HepG2 (cell line): ENCODE results near the gene PPP2R5E. TPM values are rescaled to one million over a fixed set of nuclear protein-coding genes. Genes with fewer than 3 reads are reported as not detected.

Source experiments
- ERF ChIP-seq: IDR thresholded peaks from 2 replicates; pipeline ENCODE4 v1.6.1; 2018; ENCODE audit warnings: missing biosample characterization, missing genetic modification reagents
- HMGXB4 ChIP-seq, 2 experiments: sonication (generic) in 1 of 2; formaldehyde crosslinking in 1 of 2; IDR thresholded peaks; 2 replicates each; pipeline versions ENCODE4 v1.4.0 to v1.6.1; 2018 to 2020; ENCODE audit warnings: missing genetic modification reagents in 2 of 2, borderline replicate concordance in 1 of 2, low read depth in 1 of 2, mild to moderate bottlenecking in 1 of 2, missing biosample characterization in 1 of 2
- KDM6A ChIP-seq: IDR thresholded peaks from 2 replicates; pipeline ENCODE4 v1.6.1; 2016; ENCODE audit warnings: low read depth
- KLF6 ChIP-seq: IDR thresholded peaks from 2 replicates; pipeline ENCODE4 v1.8.0; 2016; ENCODE audit warnings: missing biosample characterization, missing genetic modification reagents
- NFIC ChIP-seq: IDR thresholded peaks from 2 replicates; pipeline ENCODE4 v1.6.1; 2012; ENCODE audit warnings: mild to moderate bottlenecking, low read length, inconsistent platforms
- REXO4 ChIP-seq: sonication (generic); formaldehyde crosslinking; IDR thresholded peaks from 2 replicates; pipeline ENCODE4 v1.8.0; 2022; ENCODE audit warnings: missing genetic modification reagents, mild to moderate bottlenecking, borderline replicate concordance
- RFX5 ChIP-seq: IDR thresholded peaks from 2 replicates; pipeline ENCODE4 v1.6.1; 2011; ENCODE audit warnings: low read depth, low read length, improper control_type of control experiment
- SAFB2 ChIP-seq: sonication (generic); formaldehyde crosslinking; IDR thresholded peaks from 2 replicates; pipeline ENCODE4 v1.5.1; 2020; ENCODE audit warnings: missing genetic modification reagents, low read depth, mild to moderate bottlenecking, borderline replicate concordance
- SIX4 ChIP-seq: sonication (generic); formaldehyde crosslinking; IDR thresholded peaks from 2 replicates; pipeline ENCODE4 v1.4.0; 2020; ENCODE audit warnings: missing genetic modification reagents
- SP140L ChIP-seq: sonication (generic); formaldehyde crosslinking; IDR thresholded peaks from 2 replicates; pipeline ENCODE4 v1.4.0; 2020; ENCODE audit warnings: missing genetic modification reagents, borderline replicate concordance
- STAT5B ChIP-seq: sonication (generic); formaldehyde crosslinking; IDR thresholded peaks from 2 replicates; pipeline ENCODE4 v1.4.0; 2020; ENCODE audit warnings: missing genetic modification reagents
- UBTF ChIP-seq: sonication (generic); formaldehyde crosslinking; IDR thresholded peaks from 2 replicates; pipeline ENCODE4 v1.4.0; 2020; ENCODE audit warnings: mild to moderate bottlenecking, missing genetic modification reagents
- XBP1 ChIP-seq: sonication (generic); formaldehyde crosslinking; IDR thresholded peaks from 2 replicates; pipeline ENCODE4 v1.5.0; 2020; ENCODE audit warnings: missing genetic modification reagents
- ZMAT3 ChIP-seq: sonication (generic); formaldehyde crosslinking; conservative IDR thresholded peaks from 2 replicates; pipeline ENCODE4 v1.7.0; 2021; ENCODE audit warnings: missing genetic modification reagents
- ZNF264 ChIP-seq: sonication (generic); formaldehyde crosslinking; IDR thresholded peaks from 2 replicates; pipeline ENCODE4 v1.4.0; 2020; ENCODE audit warnings: missing genetic modification reagents
- ZNF34 ChIP-seq: sonication (generic); formaldehyde crosslinking; IDR thresholded peaks from 2 replicates; pipeline ENCODE4 v1.4.0; 2020; ENCODE audit warnings: mild to moderate bottlenecking, missing genetic modification reagents, borderline replicate concordance
- ZNF670 ChIP-seq: sonication (generic); formaldehyde crosslinking; IDR thresholded peaks from 2 replicates; pipeline ENCODE4 v1.8.0; 2022; ENCODE audit warnings: mild to moderate bottlenecking, missing genetic modification reagents, borderline replicate concordance
- polyA plus RNA-seq, 8 experiments: library from polyadenylated mRNA; depleted of rRNA in 3 of 8; stranded (reverse) in 7 of 8; unstranded in 1 of 8; fragments of >200 nt; fragmentation: Illumina TruSeq in 4 of 8; extraction: Trizol in 4 of 8; gene quantifications; 2 replicates each; pipeline versions ENCODE4 v1.2.1 to v1.2.3, GENCODE V29; 2011 to 2016; ENCODE audit warnings: low read depth in 4 of 8, missing spikeins in 1 of 8, mixed read lengths in 1 of 8; ENCODE audit not compliant: insufficient read depth in 1 of 8
- total RNA-seq, 5 experiments: library from RNA; depleted of rRNA; stranded (reverse); fragments of >200 nt; fragmentation: Illumina TruSeq; extraction: Trizol; gene quantifications; 2 replicates each; pipeline ENCODE4 v1.2.3, GENCODE V29; 2016; ENCODE audit warnings: low read depth in 1 of 5
- TF ChIP-seq, protein P1 (sequence below): sonication (generic); formaldehyde crosslinking; IDR thresholded peaks from 2 replicates; pipeline ENCODE4 v1.5.1; 2020; ENCODE audit warnings: missing genetic modification reagents, mild to moderate bottlenecking, borderline replicate concordance
- TF ChIP-seq, protein P2 (sequence below): sonication (generic); formaldehyde crosslinking; conservative IDR thresholded peaks from 2 replicates; pipeline ENCODE4 v1.4.0; 2020; ENCODE audit warnings: mild to moderate bottlenecking, missing genetic modification reagents, moderate library complexity
- TF ChIP-seq, protein P3 (sequence below): sonication (generic); formaldehyde crosslinking; IDR thresholded peaks from 2 replicates; pipeline ENCODE4 v1.4.0; 2020; ENCODE audit warnings: missing genetic modification reagents

The PPP2R5E gene
- total and polyA plus RNA-seq, 2 of the 13 experiments (the other 11 are each of a cell fraction or from before 2014, with no cell fraction given): 8.9 to 11.0 TPM

DNA sequence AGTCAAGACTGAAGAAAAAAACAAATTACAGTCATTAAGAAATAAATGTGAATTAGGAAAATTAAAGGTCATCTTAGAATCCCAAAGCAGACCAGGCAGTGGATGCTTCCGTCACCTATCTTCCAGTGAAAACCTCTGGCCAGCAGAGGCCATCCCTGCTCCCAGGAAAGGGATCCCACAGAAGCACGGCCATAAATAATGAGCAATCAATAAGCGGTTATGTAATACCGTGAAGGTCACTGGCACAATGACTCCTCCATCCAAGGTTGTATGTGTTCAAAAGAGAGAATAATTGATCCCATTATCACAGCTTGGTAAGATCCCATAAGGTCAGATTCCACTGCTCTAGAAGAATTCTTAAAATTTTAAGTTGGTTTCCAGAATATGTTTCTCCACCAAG lies 85.7 kb downstream of the PPP2R5E start (continued):
- 0 out of 4 replicates have a peak, but pooled peaks of 1 of the 2 experiments have one; percentile 30 for TF ChIP-seq HMGXB4 (CRISPR knock-in tag; IDR thresholded peaks at IDR 0.05; ENCODE audit: borderline replicate concordance in 1 of 2, low read depth in 1 of 2)
- no peak for TF ChIP-seq NFIC
- TF ChIP-seq, protein P1, sequence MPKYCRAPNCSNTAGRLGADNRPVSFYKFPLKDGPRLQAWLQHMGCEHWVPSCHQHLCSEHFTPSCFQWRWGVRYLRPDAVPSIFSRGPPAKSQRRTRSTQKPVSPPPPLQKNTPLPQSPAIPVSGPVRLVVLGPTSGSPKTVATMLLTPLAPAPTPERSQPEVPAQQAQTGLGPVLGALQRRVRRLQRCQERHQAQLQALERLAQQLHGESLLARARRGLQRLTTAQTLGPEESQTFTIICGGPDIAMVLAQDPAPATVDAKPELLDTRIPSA (CRISPR knock-in tag): no peak
- no peak for TF ChIP-seq ZNF264 (CRISPR knock-in tag)
- no peak for TF ChIP-seq ZNF34
- 0 out of 2 replicates have a peak, but pooled peaks have one; percentile 43 for TF ChIP-seq ERF (CRISPR knock-in tag)
- TF ChIP-seq UBTF (CRISPR knock-in tag): no peak
- peak; percentile 59; the same call in 1 of the 2 replicates for TF ChIP-seq KLF6 (CRISPR knock-in tag)
- no peak for TF ChIP-seq SIX4 (CRISPR knock-in tag)
- TF ChIP-seq, protein P2, sequence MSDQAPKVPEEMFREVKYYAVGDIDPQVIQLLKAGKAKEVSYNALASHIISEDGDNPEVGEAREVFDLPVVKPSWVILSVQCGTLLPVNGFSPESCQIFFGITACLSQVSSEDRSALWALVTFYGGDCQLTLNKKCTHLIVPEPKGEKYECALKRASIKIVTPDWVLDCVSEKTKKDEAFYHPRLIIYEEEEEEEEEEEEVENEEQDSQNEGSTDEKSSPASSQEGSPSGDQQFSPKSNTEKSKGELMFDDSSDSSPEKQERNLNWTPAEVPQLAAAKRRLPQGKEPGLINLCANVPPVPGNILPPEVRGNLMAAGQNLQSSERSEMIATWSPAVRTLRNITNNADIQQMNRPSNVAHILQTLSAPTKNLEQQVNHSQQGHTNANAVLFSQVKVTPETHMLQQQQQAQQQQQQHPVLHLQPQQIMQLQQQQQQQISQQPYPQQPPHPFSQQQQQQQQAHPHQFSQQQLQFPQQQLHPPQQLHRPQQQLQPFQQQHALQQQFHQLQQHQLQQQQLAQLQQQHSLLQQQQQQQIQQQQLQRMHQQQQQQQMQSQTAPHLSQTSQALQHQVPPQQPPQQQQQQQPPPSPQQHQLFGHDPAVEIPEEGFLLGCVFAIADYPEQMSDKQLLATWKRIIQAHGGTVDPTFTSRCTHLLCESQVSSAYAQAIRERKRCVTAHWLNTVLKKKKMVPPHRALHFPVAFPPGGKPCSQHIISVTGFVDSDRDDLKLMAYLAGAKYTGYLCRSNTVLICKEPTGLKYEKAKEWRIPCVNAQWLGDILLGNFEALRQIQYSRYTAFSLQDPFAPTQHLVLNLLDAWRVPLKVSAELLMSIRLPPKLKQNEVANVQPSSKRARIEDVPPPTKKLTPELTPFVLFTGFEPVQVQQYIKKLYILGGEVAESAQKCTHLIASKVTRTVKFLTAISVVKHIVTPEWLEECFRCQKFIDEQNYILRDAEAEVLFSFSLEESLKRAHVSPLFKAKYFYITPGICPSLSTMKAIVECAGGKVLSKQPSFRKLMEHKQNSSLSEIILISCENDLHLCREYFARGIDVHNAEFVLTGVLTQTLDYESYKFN (CRISPR knock-in tag): peak; percentile 44; the same call in 1 of the 2 replicates
- no peak for TF ChIP-seq STAT5B (CRISPR knock-in tag)
- TF ChIP-seq SP140L: no peak
- no peak for TF ChIP-seq REXO4 (CRISPR knock-in tag)
- no peak for TF ChIP-seq XBP1 (CRISPR knock-in tag)
- TF ChIP-seq, protein P3, sequence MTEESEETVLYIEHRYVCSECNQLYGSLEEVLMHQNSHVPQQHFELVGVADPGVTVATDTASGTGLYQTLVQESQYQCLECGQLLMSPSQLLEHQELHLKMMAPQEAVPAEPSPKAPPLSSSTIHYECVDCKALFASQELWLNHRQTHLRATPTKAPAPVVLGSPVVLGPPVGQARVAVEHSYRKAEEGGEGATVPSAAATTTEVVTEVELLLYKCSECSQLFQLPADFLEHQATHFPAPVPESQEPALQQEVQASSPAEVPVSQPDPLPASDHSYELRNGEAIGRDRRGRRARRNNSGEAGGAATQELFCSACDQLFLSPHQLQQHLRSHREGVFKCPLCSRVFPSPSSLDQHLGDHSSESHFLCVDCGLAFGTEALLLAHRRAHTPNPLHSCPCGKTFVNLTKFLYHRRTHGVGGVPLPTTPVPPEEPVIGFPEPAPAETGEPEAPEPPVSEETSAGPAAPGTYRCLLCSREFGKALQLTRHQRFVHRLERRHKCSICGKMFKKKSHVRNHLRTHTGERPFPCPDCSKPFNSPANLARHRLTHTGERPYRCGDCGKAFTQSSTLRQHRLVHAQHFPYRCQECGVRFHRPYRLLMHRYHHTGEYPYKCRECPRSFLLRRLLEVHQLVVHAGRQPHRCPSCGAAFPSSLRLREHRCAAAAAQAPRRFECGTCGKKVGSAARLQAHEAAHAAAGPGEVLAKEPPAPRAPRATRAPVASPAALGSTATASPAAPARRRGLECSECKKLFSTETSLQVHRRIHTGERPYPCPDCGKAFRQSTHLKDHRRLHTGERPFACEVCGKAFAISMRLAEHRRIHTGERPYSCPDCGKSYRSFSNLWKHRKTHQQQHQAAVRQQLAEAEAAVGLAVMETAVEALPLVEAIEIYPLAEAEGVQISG (CRISPR knock-in tag): no peak
- TF ChIP-seq RFX5: no peak
- no peak for TF ChIP-seq SAFB2 (CRISPR knock-in tag)
- no peak for TF ChIP-seq KDM6A
- TF ChIP-seq ZMAT3: no peak
- no peak for TF ChIP-seq ZNF670
